SU-DHL-6 (cell line): ENCODE data around the gene SYT17.

Experiments
- H2AFZ ChIP-seq: fragments of 200-600 bp; sonication (generic); 2 replicates; pipeline ENCODE4 v1.6.1; 2014; ENCODE audit warnings: low read depth, mild to moderate bottlenecking, moderate library complexity, mixed read lengths, antibody characterized with exemption, low read length; ENCODE audit not compliant: severe bottlenecking
- H3F3A ChIP-seq: fragments of 200-600 bp; shearing (Covaris generic); 2 replicates; pipeline ENCODE4 v1.6.0; 2016; ENCODE audit warnings: antibody characterized with exemption, mild to moderate bottlenecking; ENCODE audit not compliant: insufficient read depth
- H3K27ac ChIP-seq: fragments of 200-600 bp; sonication (generic); 2 replicates; pipeline ENCODE4 v1.5.1; 2016; ENCODE audit warnings: low read depth, mild to moderate bottlenecking, low read length, moderate library complexity, mixed read lengths
- H3K27me3 ChIP-seq: fragments of 200-600 bp; sonication (generic), shearing (Covaris generic); 2 replicates; pipeline ENCODE4 v1.6.0; 2014; ENCODE audit warnings: mild to moderate bottlenecking, low read length
- H3K36me3 ChIP-seq: fragments of 200-600 bp; sonication (generic); 2 replicates; pipeline ENCODE4 v1.6.1; 2014; ENCODE audit warnings: mild to moderate bottlenecking, low read length, mixed read lengths
- H3K4me2 ChIP-seq: fragments of 300-600, 200-600 bp; shearing (Covaris generic), sonication (generic); 2 replicates; pipeline ENCODE4 v1.6.0; 2014; ENCODE audit warnings: low read length, low read depth, mild to moderate bottlenecking; ENCODE audit not compliant: poor library complexity, severe bottlenecking
- H3K4me3 ChIP-seq: fragments of 200-600 bp; sonication (generic); 2 replicates; pipeline ENCODE4 v1.5.1; 2014; ENCODE audit warnings: antibody characterized with exemption, low read length, mild to moderate bottlenecking, mixed read lengths; ENCODE audit not compliant: insufficient read depth, poor library complexity, severe bottlenecking
- H3K79me2 ChIP-seq: fragments of 200-600 bp; sonication (generic); 2 replicates; pipeline ENCODE4 v1.6.1; 2014; ENCODE audit warnings: mild to moderate bottlenecking, low read length, moderate library complexity; ENCODE audit not compliant: insufficient read depth
- H3K9ac ChIP-seq: fragments of 200-600 bp; sonication (generic); 2 replicates; pipeline ENCODE4 v1.7.0; 2014; ENCODE audit warnings: mild to moderate bottlenecking, low read length
- H3K9me2 ChIP-seq: fragments of 200-600 bp; sonication (generic); replicated peaks from 2 replicates; pipeline ENCODE4 v1.6.1; 2014; ENCODE audit warnings: low read length; ENCODE audit not compliant: insufficient read depth
- H3K9me3 ChIP-seq: fragments of 200-600 bp; sonication (generic); 2 replicates; pipeline ENCODE4 v1.6.1; 2014; ENCODE audit warnings: low read length, mixed read lengths; ENCODE audit not compliant: insufficient read depth
- H4K20me1 ChIP-seq: fragments of 200-600 bp; sonication (generic); 2 replicates; pipeline ENCODE4 v1.6.1; 2014; ENCODE audit warnings: low read depth, mild to moderate bottlenecking, antibody characterized with exemption, low read length, moderate library complexity, mixed read lengths
- CTCF ChIP-seq: fragments of 200-600 bp; sonication (generic); IDR thresholded peaks from one replicate; pipeline ENCODE4 v1.5.1; 2017; ENCODE audit warnings: antibody characterized with exemption, mild to moderate bottlenecking, low read length, moderate library complexity; ENCODE audit not compliant: insufficient read depth, poor library complexity, severe bottlenecking
- EZH2phosphoT487 ChIP-seq: fragments of 200-600 bp; sonication (generic), shearing (Covaris generic); conservative IDR thresholded peaks from 2 replicates; pipeline ENCODE4 v1.6.1; 2018; ENCODE audit warnings: mild to moderate bottlenecking, antibody characterized with exemption, low read length, moderate library complexity, mixed read lengths

SYT17 gene

GRCh38 chr16:19142939-19143598, 25.0 kb upstream of the SYT17 start:
- no peak overlapping the region for H3K4me3 ChIP-seq
- H3K9me3 ChIP-seq = 0 out of 2 replicates have a peak, but pooled peaks cover 3% of the 10 kb centered on the region
- H3K27me3 ChIP-seq = no peaks in the 10 kb centered on the region
- no peak overlapping the region for H3K9ac ChIP-seq
- no peaks in the 10 kb centered on the region for H3K36me3 ChIP-seq
- no peaks in the 10 kb centered on the region for H3F3A ChIP-seq
- no peak overlapping the region for H3K4me2 ChIP-seq
- no peak overlapping the region for H3K27ac ChIP-seq
- no peaks in the 10 kb centered on the region for H3K79me2 ChIP-seq
- no peaks in the 10 kb centered on the region for H3K9me2 ChIP-seq
- H2AFZ ChIP-seq = no peak overlapping the region
- TF ChIP-seq CTCF (no peak), EZH2phosphoT487 (no peak)
- no peaks in the 10 kb centered on the region for H4K20me1 ChIP-seq

- no peak overlapping the region for H3K9ac ChIP-seq
- no peak overlapping the region for H2AFZ ChIP-seq
- H3K27ac ChIP-seq = no peak overlapping the region
- no peak overlapping the region for H3K4me3 ChIP-seq
- no peak for TF ChIP-seq EZH2phosphoT487
- TF ChIP-seq CTCF = no peak
- H4K20me1 ChIP-seq = no peaks in the 10 kb centered on the region
- H3F3A ChIP-seq = no peaks in the 10 kb centered on the region
- 0 out of 2 replicates have a peak, but pooled peaks cover 3% of the 10 kb centered on the region for H3K9me3 ChIP-seq
- H3K36me3 ChIP-seq = no peaks in the 10 kb centered on the region
- H3K27me3 ChIP-seq = no peaks in the 10 kb centered on the region
- H3K79me2 ChIP-seq = no peaks in the 10 kb centered on the region
- no peaks in the 10 kb centered on the region for H3K9me2 ChIP-seq
- no peak overlapping the region for H3K4me2 ChIP-seq
These were observed 24.5 kb upstream of the SYT17 start for GRCh38 chr16:19143599-19143956.

- H3K27ac ChIP-seq = no peak overlapping the region
- H3K27me3 ChIP-seq = no peaks in the 10 kb centered on the region
- TF ChIP-seq CTCF (no peak), EZH2phosphoT487 (no peak)
- no peak overlapping the region for H3K4me2 ChIP-seq
- H2AFZ ChIP-seq = no peak overlapping the region
- no peak overlapping the region for H3K9ac ChIP-seq
- no peaks in the 10 kb centered on the region for H4K20me1 ChIP-seq
- no peaks in the 10 kb centered on the region for H3K79me2 ChIP-seq
- H3K4me3 ChIP-seq = no peak overlapping the region
- H3K36me3 ChIP-seq = no peaks in the 10 kb centered on the region
- H3K9me2 ChIP-seq = no peaks in the 10 kb centered on the region
- no peaks in the 10 kb centered on the region for H3F3A ChIP-seq
- 0 out of 2 replicates have a peak, but pooled peaks cover 3% of the 10 kb centered on the region for H3K9me3 ChIP-seq
These were observed 23.0 kb upstream of the SYT17 start for GRCh38 chr16:19145010-19145409.
